ENCODE results near the gene DPYD.

DNA sequence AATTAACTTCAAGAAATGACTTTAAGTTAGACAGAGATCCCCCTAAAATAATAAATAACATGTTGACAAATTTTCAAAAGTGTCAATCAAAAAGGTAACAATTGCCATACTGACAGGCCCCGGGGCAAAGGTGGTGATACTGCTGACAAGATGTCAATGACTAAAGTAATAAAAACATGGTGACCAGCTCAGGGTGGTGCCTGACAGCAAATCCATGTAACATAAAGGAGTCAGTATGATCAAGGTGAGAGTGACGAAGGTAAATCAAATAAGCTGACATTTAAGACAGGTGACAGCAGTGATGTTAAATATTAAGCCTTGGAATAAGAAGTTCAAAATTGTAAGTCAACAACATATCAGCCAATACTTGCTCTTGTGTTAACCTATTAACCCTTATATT, 387.5 kb downstream of the DPYD start:
- TF ChIP-seq, protein P1, sequence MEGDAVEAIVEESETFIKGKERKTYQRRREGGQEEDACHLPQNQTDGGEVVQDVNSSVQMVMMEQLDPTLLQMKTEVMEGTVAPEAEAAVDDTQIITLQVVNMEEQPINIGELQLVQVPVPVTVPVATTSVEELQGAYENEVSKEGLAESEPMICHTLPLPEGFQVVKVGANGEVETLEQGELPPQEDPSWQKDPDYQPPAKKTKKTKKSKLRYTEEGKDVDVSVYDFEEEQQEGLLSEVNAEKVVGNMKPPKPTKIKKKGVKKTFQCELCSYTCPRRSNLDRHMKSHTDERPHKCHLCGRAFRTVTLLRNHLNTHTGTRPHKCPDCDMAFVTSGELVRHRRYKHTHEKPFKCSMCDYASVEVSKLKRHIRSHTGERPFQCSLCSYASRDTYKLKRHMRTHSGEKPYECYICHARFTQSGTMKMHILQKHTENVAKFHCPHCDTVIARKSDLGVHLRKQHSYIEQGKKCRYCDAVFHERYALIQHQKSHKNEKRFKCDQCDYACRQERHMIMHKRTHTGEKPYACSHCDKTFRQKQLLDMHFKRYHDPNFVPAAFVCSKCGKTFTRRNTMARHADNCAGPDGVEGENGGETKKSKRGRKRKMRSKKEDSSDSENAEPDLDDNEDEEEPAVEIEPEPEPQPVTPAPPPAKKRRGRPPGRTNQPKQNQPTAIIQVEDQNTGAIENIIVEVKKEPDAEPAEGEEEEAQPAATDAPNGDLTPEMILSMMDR (IDR thresholded peaks at IDR 0.05): no peak
- no peak for TF ChIP-seq POLR2A (IDR thresholded peaks at IDR 0.05)
